EH (cell line): ENCODE measurements around the gene RNGTT.
A peak's percentile ranks its signal among the peaks of the same experiment; 100 is the strongest.
"Not testable (repeated sequence)": the region's sequence is repeated elsewhere in the genome, so short reads cannot be mapped to it uniquely, and the experiment has no call there.

Source experiments
- DNase-seq: peaks from one replicate; pipeline ENCODE4 v3.0.0-alpha.2; 2015; ENCODE audit warnings: low read depth

Gene RNGTT

GRCh38 chr6:88963139-88964090, at the start of gene RNGTT:
Gene RNGTT (minus strand): TSS chr6:88963618. CDS start chr6:88963409, 209 bp downstream.
- peak; percentile 99 for DNase-seq

DNA sequence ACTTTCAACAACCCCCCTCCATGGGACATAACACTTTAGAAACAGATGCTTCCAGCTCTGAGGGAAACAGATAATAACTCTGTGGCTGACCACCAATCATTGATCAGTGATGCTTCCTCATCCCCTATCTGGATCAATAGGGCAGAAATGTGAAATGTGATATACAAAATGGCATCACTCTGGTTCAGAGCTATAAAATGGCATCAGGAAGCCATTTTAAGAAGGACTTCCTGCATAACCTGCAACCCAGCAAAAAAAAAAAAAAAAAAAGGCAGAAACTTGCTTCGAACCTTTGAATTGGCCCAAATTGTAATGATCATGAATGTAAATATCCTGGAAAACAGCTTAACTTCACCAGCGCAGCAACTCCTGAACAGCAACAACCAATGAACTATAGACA, 48.0 kb upstream of the RNGTT start:
- no peak for DNase-seq

- DNase-seq: no peak
Measured at GRCh38 chr6:89010825-89011224, 47.4 kb upstream of the RNGTT start.

DNA sequence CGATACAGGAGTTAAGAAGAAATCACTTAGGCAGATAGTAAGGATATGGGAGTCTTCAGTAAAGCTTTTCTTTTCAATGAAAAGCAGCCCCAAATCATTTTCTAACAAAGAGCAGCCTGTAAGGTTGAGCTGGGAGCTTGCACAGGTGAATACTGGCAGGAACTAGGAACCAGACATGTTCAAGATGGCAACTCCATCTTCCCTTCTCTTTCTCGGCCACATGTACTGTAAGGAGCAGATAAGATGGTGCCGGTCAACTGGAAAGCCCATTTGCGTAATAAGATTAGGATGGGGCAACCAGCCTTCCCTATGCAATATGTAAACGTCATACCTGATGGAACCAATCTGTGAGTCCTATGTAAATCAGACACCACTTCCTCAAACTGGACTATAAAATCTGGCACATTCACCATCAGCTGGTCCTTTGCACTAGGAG, 46.2 kb upstream of the RNGTT start:
- DNase-seq: no peak

GRCh38 chr6:89008815-89009374, 45.5 kb upstream of the RNGTT start:
- no peak for DNase-seq

DNA sequence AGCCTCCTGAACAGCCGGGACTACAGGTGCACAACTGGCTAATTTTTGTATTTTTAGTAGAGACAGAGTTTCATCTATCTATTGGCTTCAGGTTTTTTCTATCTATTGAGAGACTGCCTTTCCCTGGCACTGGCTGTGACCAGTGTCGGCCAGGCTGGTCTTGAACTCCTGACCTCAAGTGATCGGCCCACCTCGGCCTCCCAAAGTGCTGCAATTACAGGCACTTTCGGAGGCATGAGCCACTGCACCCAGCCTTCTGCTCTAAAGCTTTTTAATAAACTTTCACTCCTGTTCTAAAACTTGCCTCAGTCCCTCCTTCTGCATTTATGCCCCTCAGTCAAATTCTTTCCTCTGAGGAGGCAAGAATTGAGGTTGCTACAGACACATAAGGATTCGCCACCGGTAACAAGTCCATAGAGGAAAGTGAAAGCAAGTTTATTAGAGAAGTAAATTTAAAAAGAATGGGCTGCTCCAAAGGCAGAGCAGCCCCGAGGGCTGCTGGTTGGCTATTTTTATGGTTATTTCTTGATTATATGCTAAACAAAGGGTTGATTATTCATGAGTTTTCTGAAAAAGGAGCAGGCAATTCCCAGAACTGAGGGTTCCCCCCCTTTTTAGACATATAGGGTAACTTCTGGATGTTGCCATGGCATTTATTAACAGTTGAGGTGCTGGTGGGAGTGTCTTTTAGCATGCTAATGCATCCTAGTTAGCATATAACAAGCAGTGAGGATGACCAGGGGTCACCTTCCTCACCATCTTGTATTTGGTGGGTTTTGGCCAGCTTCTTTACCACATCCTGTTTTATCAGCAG, 44.8 kb upstream of the RNGTT start:
- DNase-seq: no peak

GRCh38 chr6:89007209-89008000, 44.0 kb upstream of the RNGTT start:
- peak; percentile 7 for DNase-seq

- DNase-seq: no peak
Measured at GRCh38 chr6:89002523-89002922, 39.1 kb upstream of the RNGTT start.

- DNase-seq: no peak
Measured at GRCh38 chr6:88997327-88997726, 33.9 kb upstream of the RNGTT start.

DNA sequence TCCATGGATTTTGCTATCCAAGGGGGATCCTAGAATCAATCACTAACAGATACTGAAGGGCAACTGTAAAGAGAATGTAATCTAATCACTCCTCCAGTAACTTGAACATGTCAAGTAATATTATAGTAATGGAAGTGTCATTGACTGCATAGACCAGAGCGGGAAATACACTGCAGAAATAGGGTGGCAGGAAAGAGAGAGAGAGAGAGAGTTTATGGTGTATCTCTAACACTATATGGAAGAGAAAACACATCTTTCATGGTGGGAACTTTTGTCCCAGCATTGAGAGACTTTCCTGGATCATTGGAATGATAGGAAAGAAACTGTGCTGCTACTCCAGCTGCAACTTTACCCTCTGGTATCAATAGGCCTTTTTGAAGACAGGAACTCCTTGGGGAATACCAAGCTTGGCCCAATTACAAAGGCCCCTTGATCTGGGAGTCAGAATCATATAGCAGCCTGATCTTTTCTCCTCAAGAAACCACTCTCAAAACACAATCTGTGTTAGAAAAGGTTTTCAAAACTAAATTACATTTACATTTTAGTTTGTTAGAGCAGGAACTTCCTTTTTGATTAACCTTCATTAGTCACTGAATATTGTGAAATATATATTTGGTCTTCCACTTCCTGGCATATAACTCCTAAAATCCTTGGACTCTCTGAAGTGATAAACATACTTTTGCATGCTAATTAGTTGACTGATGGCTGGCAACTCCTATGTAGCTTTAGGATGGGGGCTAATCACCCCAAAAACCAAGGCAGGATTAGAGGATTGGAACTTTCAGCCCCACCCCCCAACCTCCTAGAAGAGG, 29.5 kb upstream of the RNGTT start:
- no peak for DNase-seq

DNA sequence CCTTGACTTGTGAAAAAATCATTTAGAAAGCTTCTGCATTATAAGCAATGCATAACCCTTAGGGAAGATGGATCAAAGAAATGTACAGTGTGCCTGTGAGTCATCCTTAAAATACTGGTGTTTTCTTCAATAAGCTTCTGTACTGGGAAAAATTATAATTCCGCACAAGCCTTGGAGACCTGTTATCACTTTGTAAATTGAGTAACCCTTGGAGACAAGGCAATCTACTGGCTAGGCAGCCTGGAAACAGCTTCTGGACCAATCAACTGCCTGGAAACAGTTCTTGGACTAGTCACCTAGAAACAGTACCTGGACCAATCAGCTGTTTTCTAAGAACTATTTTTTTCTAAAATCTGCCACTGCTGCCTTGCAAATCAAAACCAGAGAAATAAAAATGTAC, 25.8 kb upstream of the RNGTT start:
- no peak for DNase-seq

GRCh38 chr6:88987922-88988321, 24.5 kb upstream of the RNGTT start:
- no peak for DNase-seq

DNA sequence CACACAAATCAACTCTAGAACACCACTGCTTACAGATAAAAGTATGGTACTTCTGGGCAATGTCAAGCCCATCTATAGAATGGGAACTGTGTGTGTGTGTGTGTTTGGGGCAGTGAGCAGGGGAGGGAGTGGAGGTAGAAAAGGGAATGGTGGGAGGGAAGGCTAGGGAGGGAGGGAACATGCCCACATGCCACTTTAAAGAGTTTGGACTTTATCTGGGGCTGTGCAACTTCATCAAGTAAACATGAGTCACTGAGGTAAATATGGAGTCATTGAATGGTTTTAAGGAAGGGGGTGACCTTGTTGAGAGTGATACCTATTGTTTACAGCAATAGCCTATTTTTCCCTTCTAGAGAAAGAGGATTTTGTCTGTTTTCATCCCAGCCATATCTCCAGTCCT, 22.5 kb upstream of the RNGTT start:
- no peak for DNase-seq

GRCh38 chr6:88984606-88985005, 21.2 kb upstream of the RNGTT start:
- no peak for DNase-seq

GRCh38 chr6:88984152-88984551, 20.7 kb upstream of the RNGTT start:
- DNase-seq: no peak

GRCh38 chr6:88983532-88983931, 20.1 kb upstream of the RNGTT start:
- DNase-seq: peak; percentile 32

- DNase-seq: not testable (repeated sequence)
Measured at GRCh38 chr6:88983129-88983528, 19.7 kb upstream of the RNGTT start.

GRCh38 chr6:88982720-88983119, 19.3 kb upstream of the RNGTT start:
- DNase-seq: peak; percentile 73

- DNase-seq: no peak
Measured at GRCh38 chr6:88975369-88975768, 12.0 kb upstream of the RNGTT start.

DNA sequence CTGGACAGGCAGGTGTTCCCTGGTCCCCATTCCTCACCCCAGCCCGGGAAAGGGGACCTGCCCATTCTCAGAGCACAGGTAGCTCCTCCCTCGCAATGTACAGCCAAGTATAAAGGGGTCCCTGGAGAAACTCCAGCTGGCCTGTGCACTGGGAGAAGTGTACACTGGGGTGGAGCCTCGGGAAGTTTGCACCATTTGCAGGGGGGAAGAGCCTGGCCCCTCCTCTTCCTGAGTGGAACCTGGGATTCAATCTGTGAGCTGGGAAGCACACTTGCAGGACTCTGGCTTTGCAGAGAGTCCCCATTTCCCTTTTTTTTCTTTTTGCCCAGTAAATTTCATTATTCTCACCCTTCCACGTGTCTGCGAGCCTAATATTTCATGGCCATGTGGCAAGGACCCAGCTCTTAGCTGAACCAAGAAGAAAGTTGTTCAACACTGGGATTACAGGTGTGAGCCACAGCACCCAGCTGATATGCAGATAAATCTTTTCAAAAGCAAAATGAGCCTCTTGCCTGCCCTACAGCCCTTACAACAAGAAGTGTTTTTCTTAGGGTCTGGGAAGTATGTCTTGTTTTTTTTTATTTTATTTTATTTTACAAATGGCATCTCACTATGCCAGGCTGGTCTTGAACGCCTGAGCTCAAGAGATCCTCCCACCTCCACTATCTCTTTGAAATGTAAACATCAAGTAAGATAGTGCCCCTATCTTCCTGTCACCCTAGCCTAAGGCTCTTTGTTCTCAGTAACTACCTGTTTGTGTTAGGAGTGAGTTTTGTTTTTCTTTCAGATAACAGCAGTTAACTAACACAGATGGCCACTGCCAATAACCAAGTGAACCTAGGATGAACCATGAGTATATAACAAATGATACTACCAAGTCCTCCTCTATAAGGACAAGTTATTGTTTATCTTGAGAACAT, 9.3 kb upstream of the RNGTT start:
- no peak for DNase-seq
